ENCODE data around the gene IFIH1.

- TF ChIP-seq CTCF (IDR thresholded peaks at IDR 0.05; ENCODE audit: poor library complexity) (no peak), EZH2 (IDR thresholded peaks at IDR 0.05; ENCODE audit: borderline replicate concordance) (no peak)
Observed at GRCh38 chr2:162241571-162241970, 76.9 kb downstream of the IFIH1 start.

All from hepatocyte (in vitro differentiated cells).